HG02870 (cell line): ENCODE results near the gene TMC1.
"Not testable (repeated sequence)": the region's sequence is repeated elsewhere in the genome, so short reads cannot be mapped to it uniquely, and the experiment has no call there.

Experiments
- ATAC-seq: cut with Tn5 transposase; IDR thresholded peaks from one replicate; pipeline ENCODE4 v1.9.1; 2021; ENCODE audit warnings: mild to moderate bottlenecking, moderate library complexity; ENCODE audit not compliant: unreplicated experiment

Gene TMC1

DNA sequence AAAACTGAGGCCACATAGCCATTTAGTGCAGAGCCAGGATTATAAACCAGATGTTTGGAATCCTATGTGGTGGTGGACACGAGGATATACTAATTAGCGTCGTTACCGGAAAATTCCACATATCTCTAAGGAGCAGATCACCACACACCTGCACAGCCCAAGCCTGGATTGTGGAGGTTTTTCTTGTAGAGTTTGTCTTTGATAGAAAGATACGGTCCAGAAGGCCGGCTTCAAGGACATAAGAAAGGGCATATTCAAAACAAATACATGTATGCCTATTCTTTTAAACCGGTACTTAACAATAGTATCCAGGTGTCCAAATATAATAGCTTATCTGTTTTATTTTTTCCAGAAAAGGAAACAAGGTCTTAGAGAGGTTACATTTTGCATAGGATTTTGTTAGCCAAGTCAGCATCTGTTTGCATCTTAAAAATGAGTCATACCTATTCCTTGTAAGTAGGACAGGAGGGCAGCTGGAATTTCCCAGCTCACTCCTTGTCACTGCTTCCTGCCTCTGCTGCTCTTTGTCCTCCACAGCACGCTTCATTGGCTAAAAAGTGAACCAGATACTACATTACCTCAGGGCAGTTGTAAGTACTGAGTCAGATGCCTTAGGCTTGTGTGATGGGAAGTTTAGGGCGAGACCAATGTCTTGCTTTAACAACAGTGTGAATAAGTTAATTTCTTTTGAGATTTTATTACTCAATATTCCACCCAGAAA, 3.6 kb downstream of the TMC1 start:
- ATAC-seq: peak; percentile 40

DNA sequence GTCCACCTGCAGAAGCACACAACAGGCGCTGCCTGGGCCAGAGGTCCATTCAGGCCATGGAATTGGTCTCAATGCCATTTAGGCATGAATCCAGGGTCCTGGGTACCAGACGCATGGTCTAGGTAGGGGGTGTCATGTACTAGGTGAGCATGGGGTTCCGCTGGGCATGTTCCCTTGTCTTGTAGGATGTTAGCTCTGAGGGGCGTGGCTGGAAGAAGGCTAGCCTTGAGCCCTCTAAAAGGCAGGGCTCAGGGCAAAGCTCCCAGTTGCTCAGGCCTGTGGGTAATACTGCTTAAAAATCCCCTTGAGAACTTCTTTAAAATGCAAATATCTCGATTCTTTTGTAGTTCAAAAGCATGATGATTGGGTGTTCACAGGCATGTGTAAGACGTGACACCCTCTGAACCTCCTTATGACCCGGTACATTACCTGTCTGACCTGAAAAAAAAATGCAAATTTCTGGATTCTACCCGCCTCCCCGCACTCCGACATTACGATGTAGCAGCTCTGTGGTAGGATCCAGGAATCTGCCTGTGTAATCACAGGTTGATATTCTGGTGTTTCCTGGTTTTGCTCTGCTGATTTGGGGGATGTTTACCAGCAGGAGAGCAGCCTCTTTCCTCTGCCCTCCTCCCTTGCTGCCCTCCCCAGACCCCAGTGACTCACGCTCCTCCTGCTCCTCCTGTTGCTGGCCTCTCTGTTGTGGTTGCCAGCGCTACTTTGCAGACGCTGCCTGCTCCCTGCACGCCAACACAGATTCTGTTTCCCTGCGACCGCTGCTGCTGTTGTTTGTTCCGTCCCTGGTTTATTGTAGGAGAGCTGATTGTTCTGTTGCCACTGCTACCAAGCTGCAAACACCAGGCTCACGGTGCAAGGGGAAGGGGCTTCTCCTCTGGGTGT, 5.7 kb downstream of the TMC1 start:
- ATAC-seq: peak; percentile 80

DNA sequence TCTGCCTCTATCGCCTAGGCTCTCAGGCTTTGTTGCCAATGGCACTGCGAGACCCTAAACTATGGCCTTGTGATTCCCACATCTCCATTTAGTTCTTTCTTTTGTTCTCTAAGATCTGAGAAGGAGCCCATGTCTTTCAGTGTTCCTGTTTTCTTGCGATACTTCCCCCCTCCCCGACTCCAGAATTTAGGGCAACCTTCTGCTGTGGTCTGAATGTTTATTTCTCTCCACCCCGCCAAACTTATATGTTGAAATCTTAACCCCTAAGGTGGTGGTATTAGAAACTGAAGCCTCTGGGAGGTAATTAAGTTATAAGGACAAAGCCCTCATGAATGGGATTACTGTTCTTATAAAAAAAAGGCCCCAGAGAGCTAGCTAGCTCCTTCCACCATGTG, 6.4 kb downstream of the TMC1 start:
- no peak for ATAC-seq

- no peak for ATAC-seq
These were observed 8.1 kb downstream of the TMC1 start for GRCh38 chr9:72529531-72529930.

- no peak for ATAC-seq
These were observed 11.9 kb downstream of the TMC1 start for GRCh38 chr9:72533322-72533721.

DNA sequence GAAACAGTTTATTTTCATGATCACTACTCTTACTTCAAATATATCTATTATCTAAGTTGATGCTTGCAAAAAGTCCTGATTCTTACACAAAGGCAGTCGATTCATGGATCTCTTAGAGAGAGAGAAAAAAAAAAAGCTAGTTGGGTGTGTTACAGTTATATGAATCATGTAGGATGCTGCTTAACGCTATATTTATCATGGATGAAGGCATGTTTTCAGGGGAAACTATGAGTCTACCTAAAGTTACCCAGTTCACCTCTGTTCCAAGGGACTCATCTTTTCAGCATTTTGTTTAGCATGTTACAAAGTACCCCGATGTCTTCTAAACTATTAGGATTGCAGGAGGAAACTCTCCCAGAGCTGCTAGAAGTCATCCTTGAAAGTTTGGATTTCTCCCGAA, 13.5 kb downstream of the TMC1 start:
- no peak for ATAC-seq

- no peak for ATAC-seq
These were observed 15.7 kb downstream of the TMC1 start for GRCh38 chr9:72537011-72537545.

DNA sequence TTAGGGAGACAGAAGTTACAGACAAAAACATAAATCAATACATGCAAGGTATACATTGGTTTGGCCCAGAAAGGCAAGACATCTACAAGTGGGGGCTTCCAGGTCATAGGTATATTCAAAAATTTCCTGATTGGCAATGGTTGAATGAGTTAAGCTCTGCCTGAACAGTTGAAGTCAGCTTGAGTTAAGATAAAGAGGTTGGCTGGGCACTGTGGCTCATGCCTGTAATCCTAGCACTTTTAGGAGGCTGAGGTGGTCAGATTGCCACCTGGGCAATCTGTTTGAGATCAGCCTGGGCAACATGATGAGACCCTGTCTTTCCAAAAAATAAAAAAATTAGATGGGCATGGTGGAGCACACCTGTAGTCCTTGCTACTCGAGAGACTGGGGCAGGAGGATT, 16.3 kb downstream of the TMC1 start:
- no peak for ATAC-seq

- no peak for ATAC-seq
These were observed 17.7 kb downstream of the TMC1 start for GRCh38 chr9:72538921-72539702.

DNA sequence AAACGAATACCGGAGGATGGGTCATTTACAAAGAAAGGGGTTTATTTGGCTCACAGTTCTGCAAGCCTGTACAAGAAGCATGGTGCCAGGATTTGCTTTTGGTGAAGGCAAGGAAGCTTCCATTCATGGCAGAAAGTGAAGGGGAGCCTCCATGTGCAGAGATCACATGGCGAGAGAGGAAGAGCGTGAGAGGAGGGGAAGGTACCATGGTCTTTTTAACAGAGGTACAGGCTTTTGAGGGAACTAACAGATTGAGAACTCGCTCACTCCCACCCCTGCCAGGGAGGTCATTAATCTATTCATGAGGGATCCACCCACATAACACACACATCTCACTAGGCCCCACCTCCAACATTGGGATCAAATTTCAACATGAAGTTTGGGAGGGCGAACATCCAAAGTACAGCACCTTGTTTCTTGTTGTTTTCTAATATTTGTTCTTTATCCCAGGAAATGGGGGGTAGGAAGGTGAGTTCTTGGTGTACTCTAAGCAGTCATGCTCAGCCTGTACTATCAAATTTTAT, 18.5 kb downstream of the TMC1 start:
- ATAC-seq: no peak

DNA sequence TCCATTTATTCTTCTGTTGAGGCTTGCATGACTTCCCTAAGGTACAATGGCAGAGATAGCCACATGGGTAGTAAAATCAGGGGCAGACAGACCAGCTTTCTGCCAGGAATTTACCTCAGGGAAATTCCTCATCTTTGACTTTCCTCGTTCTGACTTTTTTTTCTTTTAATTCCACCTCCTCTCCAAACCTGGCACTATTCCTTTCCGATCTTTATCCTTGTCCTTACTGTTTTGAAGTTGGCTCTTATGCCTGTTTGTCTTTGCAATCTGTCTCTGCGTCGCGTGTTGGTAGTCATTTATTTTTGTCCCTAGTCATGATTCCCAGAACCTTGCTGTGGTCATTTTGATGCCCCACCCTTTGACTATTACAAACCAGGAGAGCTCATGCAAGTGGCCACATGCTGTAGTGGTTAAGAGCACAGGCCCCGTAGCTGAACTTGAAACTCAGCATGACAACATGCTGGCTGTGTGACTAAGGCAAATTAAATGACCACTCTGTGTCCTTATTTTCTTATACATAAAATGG, 19.0 kb downstream of the TMC1 start:
- no peak for ATAC-seq

DNA sequence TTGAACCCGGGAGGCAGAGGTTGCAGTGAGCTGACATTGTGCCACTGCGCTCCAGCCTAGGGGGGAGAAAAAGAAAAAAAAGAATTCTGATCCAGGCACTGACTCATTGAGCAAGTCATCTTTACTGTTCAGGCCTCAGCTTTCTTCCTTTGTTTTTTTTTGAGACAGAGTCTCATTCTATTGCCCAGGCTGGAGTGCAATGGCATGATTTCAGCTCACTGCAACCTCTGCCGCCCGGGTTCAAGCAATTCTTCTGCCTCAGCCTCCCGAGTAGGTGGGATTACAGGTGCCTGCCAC, 21.1 kb downstream of the TMC1 start:
- ATAC-seq: not testable (repeated sequence)

- no peak for ATAC-seq
These were observed 21.5 kb downstream of the TMC1 start for GRCh38 chr9:72542917-72543316.

DNA sequence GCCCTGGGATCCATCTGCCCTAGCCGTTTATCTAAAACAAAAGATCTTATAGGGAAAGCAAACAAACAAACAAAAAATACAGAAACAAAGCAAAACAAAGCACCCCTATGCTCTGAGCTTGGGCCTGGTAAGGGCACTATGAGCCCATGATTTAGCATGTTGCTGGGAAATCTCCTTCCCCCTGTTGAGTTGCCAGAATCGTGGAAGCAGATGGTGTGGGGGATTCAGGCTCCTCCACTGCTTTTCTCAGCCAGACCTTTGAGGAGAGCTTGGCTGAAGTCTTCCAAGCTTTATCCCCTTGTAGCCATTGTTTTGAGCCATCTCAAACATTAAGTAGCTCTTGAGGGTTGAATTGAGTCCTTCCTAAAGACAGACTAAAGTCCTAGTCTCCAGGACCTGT, 29.9 kb downstream of the TMC1 start:
- ATAC-seq: no peak

DNA sequence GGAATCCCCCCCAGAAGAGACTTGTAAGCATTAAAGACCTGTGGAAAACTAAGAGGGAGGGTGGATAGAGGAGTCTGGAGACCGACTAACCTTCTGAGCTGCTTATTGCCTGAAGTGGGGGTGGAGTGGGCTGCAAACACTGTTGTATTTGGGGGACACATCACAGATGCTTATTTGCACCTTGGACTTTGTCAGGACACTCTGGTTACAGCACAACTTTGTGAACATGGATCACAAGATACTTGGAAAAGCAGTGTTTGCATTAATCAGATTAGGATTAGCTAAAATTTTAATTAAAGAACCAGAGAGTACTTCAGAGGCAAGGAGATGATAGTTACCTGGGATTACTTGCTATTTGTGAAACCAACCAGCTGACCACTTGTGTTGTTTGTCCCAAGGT, 30.9 kb downstream of the TMC1 start:
- ATAC-seq: no peak

DNA sequence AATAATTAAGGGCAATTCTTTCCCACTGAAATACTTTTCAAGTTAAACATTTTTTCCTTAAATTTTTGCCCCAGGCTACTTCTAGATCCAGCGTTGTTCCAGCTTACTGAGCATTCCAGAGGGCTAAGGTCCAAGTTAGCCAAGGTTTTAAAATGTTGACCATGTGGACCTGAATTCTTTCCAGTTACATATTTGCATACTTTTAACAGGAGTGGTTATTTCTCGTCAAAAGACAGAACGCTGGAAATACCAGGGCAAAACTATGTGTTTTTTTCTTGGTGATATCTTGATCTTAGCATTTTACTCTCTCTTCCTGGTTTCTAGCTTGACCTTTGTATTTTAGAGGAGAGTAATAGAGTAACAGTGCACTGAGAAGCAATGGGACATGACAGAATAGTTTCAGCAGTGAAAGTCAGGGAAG, 32.8 kb downstream of the TMC1 start:
- ATAC-seq: no peak

DNA sequence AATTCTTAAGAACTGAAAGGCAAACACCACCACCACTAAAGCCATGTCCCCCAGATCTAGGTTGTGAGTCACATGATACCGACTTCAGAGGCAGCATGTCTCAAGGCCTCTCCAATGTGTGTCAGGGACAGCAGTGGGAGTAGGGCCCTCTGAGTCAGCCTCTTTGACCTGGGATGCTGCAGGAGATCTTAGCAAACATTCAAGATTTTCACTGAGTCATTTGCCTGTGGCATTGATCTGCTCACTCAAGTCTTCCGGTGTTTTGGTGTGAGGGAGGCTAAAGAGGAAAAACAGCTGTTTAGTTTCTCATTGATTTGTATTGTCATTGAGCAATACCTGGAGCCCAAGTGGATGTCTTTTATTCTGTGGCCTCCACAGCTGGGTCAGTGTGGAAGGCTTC, 36.1 kb downstream of the TMC1 start:
- ATAC-seq: no peak

DNA sequence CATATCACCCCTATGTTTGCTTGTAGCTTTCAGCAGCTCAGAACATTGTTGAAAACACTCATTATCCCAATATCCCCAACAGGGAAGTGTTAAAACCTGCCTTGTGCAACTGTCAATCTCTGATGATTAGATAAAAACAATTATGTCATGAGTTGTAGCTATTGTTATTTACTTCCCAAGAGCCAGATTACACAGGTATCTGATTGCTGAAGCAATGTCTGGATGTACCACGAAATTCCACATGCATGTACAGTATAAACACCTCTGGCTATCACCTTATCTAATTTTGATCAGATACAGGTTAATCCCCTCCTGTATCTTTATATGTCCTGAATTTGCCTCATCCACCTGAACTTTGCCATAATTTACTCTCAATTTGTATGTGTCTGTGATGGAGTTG, 38.7 kb downstream of the TMC1 start:
- no peak for ATAC-seq

DNA sequence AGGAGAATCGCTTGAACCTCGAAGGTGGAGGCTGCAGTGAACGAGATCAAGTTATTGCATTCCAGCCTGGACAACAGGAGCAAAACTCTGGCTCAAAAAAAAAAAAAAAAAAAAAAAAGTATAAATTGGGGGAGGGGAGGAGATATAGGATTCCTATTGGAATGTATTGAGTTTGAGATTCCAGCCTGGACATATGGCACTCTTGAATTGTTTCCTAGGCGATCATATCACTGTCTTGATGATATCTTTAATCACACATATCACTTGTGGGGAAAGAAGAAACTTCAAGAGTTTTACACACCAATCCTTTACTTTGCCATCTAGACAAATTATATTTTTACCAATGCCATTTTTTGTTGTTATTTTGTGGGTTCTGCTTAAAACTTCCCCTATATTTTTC, 42.4 kb downstream of the TMC1 start:
- ATAC-seq: no peak

DNA sequence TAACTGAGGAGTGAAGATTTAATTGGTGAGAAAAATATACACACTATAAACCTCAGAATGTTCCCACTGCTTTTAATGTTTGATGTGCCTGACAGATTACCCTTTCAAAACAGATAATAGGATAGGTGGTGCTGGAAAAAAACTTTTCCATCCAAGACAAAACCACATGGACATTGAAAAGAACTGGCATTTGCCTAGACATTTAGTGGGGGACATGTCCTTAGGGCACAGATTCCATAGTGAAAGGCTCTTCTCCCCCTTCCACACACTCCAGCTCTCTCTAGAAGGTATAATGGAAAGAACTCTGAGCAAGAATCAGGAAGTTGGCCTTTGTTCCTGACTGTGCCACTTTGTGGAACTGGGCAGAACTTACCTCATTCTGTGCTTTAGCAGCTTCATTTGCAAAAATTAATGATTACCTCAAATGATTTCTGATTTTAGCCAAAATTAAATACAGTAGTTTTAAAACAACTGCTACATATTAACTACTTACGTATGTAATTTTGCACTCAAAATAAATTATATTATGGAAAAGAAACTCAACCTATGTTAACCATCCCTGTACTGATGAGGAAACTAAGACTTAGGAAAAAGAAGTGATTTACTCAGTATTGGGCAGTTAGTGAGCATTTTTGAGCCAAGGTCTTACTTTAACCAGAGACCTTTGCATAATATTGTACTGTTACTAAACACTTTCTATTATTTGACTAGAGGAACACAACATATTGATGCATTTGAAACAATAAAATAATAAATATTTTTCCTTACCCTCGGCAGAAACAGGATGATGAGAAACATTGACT, 43.3 kb downstream of the TMC1 start:
- ATAC-seq: no peak
